Epidermal melanocyte (primary cell): ENCODE measurements around the gene MTG1.

Source experiments
- DNase-seq: peaks from one replicate; pipeline ENCODE4 v3.0.0; 2011; ENCODE audit warnings: low spot score; ENCODE audit not compliant: insufficient read length

The MTG1 gene

GRCh38 chr10:133394064-133394663 is at the start of gene MTG1:
Gene MTG1 (plus strand): TSS chr10:133394157. CDS start chr10:133394221, 64 bp downstream.
- peak; percentile 98 for DNase-seq

DNA sequence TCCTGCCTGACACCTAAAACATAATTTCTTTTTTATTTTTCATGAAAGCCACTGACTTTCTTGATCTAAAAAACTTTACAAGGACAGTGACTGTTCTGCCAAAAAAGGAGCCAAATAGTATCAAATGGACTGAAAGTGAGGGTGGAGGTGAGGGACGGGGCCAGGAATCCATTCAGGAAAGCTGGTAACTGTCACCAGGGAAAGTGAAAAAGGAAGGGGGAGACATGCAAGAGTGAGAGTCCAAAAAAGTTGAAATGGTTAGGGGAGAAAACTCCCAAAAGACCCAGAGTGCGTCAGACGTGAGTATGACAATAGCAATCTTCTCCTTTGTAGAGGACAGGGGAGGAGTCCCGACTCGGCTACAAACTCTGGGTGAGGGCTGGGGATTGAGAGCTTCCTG is 49.7 kb upstream of the MTG1 start:
- no peak for DNase-seq

GRCh38 chr10:133346413-133346812 is 47.5 kb upstream of the MTG1 start:
- DNase-seq: no peak

DNA sequence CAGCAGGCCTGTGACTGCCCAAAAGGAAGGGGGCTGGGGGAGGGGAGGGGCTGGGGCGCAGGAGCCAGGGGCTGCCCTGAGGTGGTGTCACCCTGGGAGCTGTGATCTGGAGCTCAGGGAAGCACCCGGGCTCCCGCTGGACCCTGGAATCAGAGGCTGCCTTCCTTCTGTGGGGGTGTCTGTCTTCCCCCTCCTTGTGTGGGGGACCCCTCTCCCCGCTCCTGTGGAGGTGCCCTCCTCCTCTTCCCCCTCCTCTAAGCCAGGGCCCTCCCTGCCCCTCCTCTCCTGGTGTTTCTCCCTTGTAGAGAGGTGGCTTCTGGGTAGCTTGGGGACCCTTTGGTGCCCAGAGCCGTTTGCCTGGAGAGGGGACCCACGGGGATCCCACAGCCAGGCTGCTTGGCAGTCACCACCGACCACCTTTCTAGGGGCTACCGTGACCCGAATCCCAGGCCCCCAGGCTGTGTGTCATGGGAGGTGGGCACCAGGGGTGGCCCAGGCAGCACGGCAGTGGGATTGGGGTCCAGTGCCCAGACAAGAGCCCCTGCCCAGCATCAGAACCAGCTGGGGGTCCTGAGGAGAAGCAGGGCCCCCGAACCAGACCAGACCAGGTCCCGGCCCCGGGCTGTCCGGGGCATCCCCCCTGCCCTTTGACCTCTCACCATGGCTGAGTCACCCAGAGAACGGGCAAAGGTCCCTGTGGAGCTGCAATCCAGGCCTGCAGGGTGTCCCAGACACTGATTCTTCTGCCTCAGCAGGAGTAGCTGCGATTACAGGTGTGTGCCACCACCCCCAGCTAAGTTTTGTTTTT is 46.0 kb upstream of the MTG1 start:
- no peak for DNase-seq

DNA sequence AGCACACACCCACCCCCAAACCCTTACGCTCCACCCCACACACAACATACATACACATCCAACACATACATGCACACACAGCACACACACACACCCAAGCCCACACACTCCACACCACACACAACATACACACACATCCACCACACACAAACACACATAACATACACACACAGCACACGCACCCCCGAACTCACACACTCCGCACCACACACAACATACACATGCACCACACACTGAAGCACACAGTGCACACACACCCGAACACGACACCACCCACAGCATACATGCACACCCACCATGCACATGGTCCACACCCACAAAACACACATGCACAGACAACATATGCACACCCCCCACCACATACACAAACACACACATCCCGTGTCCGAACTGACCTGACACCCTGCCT is 44.8 kb upstream of the MTG1 start:
- DNase-seq: no peak

GRCh38 chr10:133349577-133350011 is 44.4 kb upstream of the MTG1 start:
- no peak for DNase-seq

GRCh38 chr10:133350283-133350949 is 43.5 kb upstream of the MTG1 start:
- no peak for DNase-seq

DNA sequence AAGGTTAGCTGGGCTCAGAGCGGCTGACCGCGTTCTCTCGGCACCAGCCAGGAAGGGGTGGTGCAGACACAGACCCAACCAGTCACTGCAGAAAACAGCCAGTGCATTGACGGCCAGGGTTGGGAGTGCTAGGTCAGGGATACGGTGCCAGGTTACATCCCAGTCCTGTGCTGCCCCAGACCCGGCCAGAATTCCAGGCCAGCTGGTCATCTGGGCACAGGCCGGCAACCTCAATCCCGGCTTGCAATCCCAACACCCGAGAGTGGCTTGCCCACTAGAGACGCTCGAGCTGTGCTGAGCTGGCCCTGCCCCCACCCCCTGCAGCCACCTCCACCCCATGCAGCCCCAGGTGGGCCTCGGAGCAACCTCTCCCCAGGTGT is 43.0 kb upstream of the MTG1 start:
- no peak for DNase-seq

- no peak for DNase-seq
Measured at GRCh38 chr10:133351408-133352318, 42.3 kb upstream of the MTG1 start.

GRCh38 chr10:133353202-133353959 is 40.6 kb upstream of the MTG1 start:
- DNase-seq: no peak

DNA sequence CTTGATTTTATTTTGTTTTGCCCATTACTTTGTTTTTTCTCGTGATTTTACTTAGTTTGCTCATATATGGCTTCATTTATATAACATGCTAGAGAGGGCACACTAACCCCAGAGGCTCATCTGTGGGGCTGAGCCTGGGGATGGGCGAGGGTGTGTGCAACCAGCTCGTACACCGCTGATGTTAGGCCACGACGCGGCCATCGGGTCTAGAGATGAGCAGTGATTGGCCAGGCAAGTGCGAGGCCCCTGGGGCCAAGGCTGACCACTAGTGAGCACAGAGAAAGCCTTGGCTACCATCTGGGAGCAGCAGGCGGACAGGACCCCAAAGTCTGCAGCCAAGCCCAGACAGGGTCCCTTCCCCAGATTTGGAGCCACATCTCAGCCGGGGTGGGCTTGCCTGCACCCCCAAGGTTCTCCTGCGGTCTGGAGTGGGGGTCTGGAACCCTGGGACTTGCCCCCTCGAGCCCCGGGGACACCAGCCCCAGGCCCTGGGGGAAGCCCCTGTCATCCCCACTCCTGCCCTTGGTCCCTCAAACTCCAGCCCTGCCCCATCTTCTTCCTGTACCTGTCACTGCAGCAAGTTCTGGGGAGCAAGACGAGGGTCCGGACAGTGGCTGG is 39.9 kb upstream of the MTG1 start:
- no peak for DNase-seq

- DNase-seq: no peak
Measured at GRCh38 chr10:133354672-133355240, 39.2 kb upstream of the MTG1 start.

GRCh38 chr10:133355266-133355665 is 38.7 kb upstream of the MTG1 start:
- no peak for DNase-seq

DNA sequence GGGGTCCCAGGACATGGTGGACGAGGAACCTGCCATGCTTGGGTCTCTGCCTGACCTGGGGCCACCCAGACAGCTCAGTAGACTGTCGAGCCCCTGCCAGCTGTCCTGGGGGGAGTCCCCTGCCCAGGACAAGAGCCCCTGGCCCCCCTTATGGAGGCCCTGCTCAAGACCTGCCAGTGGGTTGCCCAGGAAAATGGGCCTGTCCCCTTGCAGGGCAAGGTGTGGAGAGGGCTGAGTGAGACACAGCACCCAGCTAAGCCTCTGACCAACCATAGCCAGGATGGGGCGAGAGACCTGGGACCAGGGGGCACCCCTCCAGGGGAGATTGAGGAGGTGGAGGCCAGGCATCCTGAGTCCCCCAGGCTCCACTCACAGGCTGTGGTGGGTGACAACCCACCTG is 38.0 kb upstream of the MTG1 start:
- DNase-seq: no peak

DNA sequence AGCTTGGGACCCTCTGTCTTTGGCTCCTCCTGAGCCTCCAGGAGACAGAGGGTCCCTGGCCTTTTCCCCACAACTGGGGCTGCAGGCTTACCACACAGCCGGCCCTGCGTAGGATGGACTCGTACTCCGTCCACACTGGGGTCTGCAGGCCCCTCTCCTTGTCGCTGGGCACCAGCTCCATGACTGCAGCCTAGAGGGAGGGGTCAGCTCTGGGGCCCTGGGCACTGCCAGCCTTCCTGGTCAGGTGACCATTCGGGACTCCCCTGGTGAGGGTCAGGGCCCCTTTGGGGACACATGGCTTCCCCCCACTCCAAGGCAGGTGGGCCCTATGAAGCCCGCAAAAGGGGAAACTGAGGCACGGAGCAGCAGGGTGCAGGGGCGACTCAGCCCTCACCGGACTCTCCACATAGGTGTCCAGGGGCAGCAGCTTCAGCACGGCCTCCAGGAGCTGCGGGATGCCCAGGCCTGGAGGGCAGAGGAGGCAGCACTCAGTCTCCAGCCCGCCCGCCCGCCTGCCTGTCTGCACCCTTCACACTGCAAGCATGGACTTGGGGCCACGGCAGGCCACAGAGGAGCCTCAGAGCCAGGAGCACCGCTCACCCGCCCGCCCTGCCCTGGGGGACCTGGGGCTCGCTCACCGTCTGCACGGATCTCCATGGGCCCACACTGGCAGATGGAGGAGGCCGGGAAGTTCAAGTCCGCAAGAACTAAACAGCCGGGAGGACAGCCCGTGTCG is 37.2 kb upstream of the MTG1 start:
- DNase-seq: no peak

GRCh38 chr10:133357285-133358161 is 36.4 kb upstream of the MTG1 start, which contains the start of gene FUOM:
Gene FUOM (minus strand): TSS chr10:133358019. CDS start chr10:133358007, 12 bp downstream.
- DNase-seq: peak; percentile 68

- no peak for DNase-seq
Measured at GRCh38 chr10:133358162-133358924, 35.6 kb upstream of the MTG1 start.
